Kidney capillary endothelial cell (primary cell): ENCODE measurements around the gene PDK2.

Source experiments
- DNase-seq: peaks from one replicate; pipeline ENCODE4 v3.0.0-alpha.2; 2018; ENCODE audit warnings: low spot score

Gene PDK2

GRCh38 chr17:50094753-50095619, at the start of gene PDK2:
TSS of gene PDK2 (plus strand) at chr17:50095351. CDS start at chr17:50095436, 85 bp downstream.
- DNase-seq, result peak; percentile 87

GRCh38 chr17:50046179-50046578, 49.0 kb upstream of the PDK2 start:
- DNase-seq, result no peak

GRCh38 chr17:50046667-50047066, 48.5 kb upstream of the PDK2 start:
- no peak for DNase-seq

- no peak for DNase-seq
Observed at GRCh38 chr17:50047083-50047482, 48.1 kb upstream of the PDK2 start.

- peak; percentile 98 for DNase-seq
Observed at GRCh38 chr17:50047488-50048126, 47.5 kb upstream of the PDK2 start.

GRCh38 chr17:50048146-50048720, 46.9 kb upstream of the PDK2 start:
- DNase-seq, result no peak

GRCh38 chr17:50048988-50049387, 46.2 kb upstream of the PDK2 start:
- no peak for DNase-seq

GRCh38 chr17:50049636-50050035, 45.5 kb upstream of the PDK2 start:
- no peak for DNase-seq

GRCh38 chr17:50050431-50051032, 44.6 kb upstream of the PDK2 start:
- DNase-seq, result no peak

- peak; percentile 78 for DNase-seq
Observed at GRCh38 chr17:50051082-50051576, 44.0 kb upstream of the PDK2 start.

- DNase-seq, result no peak
Observed at GRCh38 chr17:50051606-50052005, 43.5 kb upstream of the PDK2 start.

GRCh38 chr17:50052241-50052796, 42.8 kb upstream of the PDK2 start:
- DNase-seq, result no peak

- DNase-seq, result peak; percentile 55
Observed at GRCh38 chr17:50052822-50053653, 42.1 kb upstream of the PDK2 start.

GRCh38 chr17:50053654-50053960, 41.5 kb upstream of the PDK2 start:
- DNase-seq, result no peak

- DNase-seq, result no peak
Observed at GRCh38 chr17:50055055-50055425, 40.1 kb upstream of the PDK2 start.

GRCh38 chr17:50055426-50056216, 39.5 kb upstream of the PDK2 start, which contains the start of gene ITGA3:
TSS of gene ITGA3 (plus strand) at chr17:50056110. CDS start at chr17:50056440, 330 bp downstream.
- DNase-seq, result peak; percentile 75

- no peak for DNase-seq
Observed at GRCh38 chr17:50056217-50056960, 38.8 kb upstream of the PDK2 start.

- no peak for DNase-seq
Observed at GRCh38 chr17:50056961-50057330, 38.2 kb upstream of the PDK2 start.

GRCh38 chr17:50057521-50057991, 37.6 kb upstream of the PDK2 start:
- no peak for DNase-seq
